ENCODE data around the gene EEF2K.
A peak's percentile ranks its signal among the peaks of the same experiment; 100 is the strongest.
"Not testable (repeated sequence)": the region's sequence is repeated elsewhere in the genome, so short reads cannot be mapped to it uniquely, and the experiment has no call there.

The EEF2K gene

GRCh38 chr16:22293137-22294106 lies 87.3 kb downstream of the EEF2K start:
- DNase-seq (ENCODE audit: low read depth in 3 of 3): no peak

- DNase-seq (ENCODE audit: low read depth in 3 of 3): no peak
Measured at GRCh38 chr16:22296225-22297113, 90.4 kb downstream of the EEF2K start.

GRCh38 chr16:22297114-22297870 lies 91.2 kb downstream of the EEF2K start, which contains the start of gene POLR3E:
POLR3E (plus strand) TSS chr16:22297409; CDS start chr16:22302969, 5,560 bp downstream.
- peak; percentile 99 to 100 (median 99) for DNase-seq (ENCODE audit: low read depth in 3 of 3)

GRCh38 chr16:22297871-22298733 lies 92.0 kb downstream of the EEF2K start:
- DNase-seq (ENCODE audit: low read depth in 3 of 3): peak; percentile 50 to 66 (median 65)

- no peak for DNase-seq (ENCODE audit: low read depth in 3 of 3)
Measured at GRCh38 chr16:22299036-22299435, 93.0 kb downstream of the EEF2K start.

- peak in 1 of 3 experiments; percentile 39 for DNase-seq (ENCODE audit: low read depth in 3 of 3)
Measured at GRCh38 chr16:22300427-22301071, 94.5 kb downstream of the EEF2K start.

GRCh38 chr16:22301423-22301822 lies 95.3 kb downstream of the EEF2K start:
- not testable (repeated sequence) for DNase-seq (ENCODE audit: low read depth in 3 of 3)

- no peak for DNase-seq (ENCODE audit: low read depth in 3 of 3)
Measured at GRCh38 chr16:22302776-22303363, 96.8 kb downstream of the EEF2K start.

- DNase-seq (ENCODE audit: low read depth in 3 of 3): no peak
Measured at GRCh38 chr16:22304411-22304810, 98.3 kb downstream of the EEF2K start.

- DNase-seq (ENCODE audit: low read depth in 3 of 3): no peak
Measured at GRCh38 chr16:22306788-22307187, 100.7 kb downstream of the EEF2K start.

- DNase-seq (ENCODE audit: low read depth in 3 of 3): no peak
Measured at GRCh38 chr16:22307838-22308237, 101.8 kb downstream of the EEF2K start.

GRCh38 chr16:22308824-22309520 lies 102.9 kb downstream of the EEF2K start:
- no peak for DNase-seq (ENCODE audit: low read depth in 3 of 3)

- no peak for DNase-seq (ENCODE audit: low read depth in 3 of 3)
Measured at GRCh38 chr16:22311520-22311919, 105.4 kb downstream of the EEF2K start.

GRCh38 chr16:22312897-22313781 lies 107.1 kb downstream of the EEF2K start:
- DNase-seq (ENCODE audit: low read depth in 3 of 3): no peak

- no peak for DNase-seq (ENCODE audit: low read depth in 3 of 3)
Measured at GRCh38 chr16:22313876-22314470, 107.9 kb downstream of the EEF2K start.

- no peak for DNase-seq (ENCODE audit: low read depth in 3 of 3)
Measured at GRCh38 chr16:22314661-22315626, 108.9 kb downstream of the EEF2K start.
